GM12892 (cell line): ENCODE data around the gene PRR35.

Experiments
- POLR2A ChIP-seq: IDR thresholded peaks from 2 replicates; pipeline ENCODE4 v1.6.1; 2011; ENCODE audit warnings: low read depth, low read length, control low read depth
- POLR2AphosphoS5 ChIP-seq: IDR thresholded peaks from 2 replicates; pipeline ENCODE4 v1.6.1; 2011; ENCODE audit warnings: low read depth, low read length, control low read depth
- TAF1 ChIP-seq: IDR thresholded peaks from 2 replicates; pipeline ENCODE4 v1.6.1; 2011; ENCODE audit warnings: low read depth, mild to moderate bottlenecking, control low read depth, low read length, borderline replicate concordance

- TF ChIP-seq POLR2AphosphoS5 (no peak), POLR2A (no peak), TAF1 (no peak)
Observed at GRCh38 chr16:572865-573650, 12.9 kb downstream of the PRR35 start.
